Stimulated activated naive CD4-positive, alpha-beta T cell (primary cell): ENCODE data around the gene CRYGN.

Source experiments
- DNase-seq, 6 experiments: peaks; one replicate each; lab custom pipeline; 2025; lab: John Stamatoyannopoulos, UW

The CRYGN gene

DNA sequence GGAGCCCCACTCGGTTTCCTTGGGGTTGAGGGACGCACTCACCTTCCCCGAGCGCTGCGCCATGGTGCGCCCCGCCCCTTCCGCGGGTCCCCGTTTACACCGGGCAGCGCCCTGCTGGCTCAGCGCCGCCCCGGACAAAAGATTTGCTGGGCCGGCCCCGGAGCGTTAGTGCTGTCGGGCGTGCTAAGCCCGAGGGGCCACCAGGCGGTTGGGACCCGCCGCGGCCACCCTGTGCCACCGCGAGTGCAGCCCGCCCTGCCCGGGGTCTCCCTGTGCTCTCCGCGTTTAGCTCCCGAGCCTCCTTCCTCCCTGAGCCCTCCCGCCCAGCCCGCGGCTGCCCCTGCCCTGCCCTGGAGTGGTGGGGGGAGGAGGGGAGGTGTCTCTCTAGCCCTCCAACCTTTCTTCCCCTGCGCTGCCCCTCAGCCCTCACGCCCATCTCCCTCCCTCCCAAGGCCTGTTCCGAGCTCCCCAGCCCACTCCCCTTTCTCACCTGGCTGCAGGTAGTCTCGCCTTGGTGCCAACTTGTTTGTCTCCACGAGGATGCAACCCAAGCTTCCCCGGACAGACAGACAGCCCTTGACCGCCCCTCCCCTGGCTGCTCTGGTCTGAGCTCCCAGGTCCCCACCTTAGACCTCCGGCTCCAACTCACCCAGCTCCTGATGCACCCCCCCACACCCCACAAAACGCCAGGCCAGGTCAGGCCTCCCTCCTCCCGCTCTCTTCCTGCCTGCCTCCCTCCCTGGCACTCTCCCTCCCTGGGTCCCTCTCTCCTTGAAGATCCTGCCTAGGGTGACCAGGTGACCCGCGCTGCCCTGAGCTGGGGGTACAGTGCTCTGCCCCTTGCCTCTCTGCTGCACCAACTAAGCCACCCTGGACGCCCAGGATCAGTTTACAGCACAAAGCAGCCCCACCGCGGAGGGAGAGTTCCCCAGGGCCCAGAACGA lies at the start of gene CRYGN:
CRYGN (minus strand) TSS at position 287 of the 944 bp plus-strand sequence; CDS start at position 63, 224 bp downstream.
- DNase-seq: peak in 3 of 6 experiments; percentile 13 to 14 (median 14)

GRCh38 chr7:151489498-151489897 lies 49.6 kb upstream of the CRYGN start:
- no peak for DNase-seq

DNA sequence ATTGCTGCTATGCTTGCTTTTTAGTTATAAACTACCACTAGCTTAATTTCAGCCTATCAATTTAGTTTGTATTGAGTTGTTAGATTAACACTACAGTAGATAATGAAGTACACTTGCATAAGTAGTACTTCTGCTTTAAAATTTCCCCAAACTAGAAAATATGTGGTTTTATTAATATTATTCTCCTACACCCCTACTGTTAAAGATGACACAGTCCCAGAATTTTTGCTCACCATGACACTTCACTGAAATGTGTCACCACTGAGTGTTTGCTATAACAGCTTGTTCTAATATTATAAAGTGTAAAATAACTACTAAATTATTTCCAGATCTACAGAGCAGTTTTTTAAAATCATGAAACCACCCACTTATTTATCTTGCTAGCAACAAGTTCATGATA lies 48.2 kb upstream of the CRYGN start:
- DNase-seq: no peak

DNA sequence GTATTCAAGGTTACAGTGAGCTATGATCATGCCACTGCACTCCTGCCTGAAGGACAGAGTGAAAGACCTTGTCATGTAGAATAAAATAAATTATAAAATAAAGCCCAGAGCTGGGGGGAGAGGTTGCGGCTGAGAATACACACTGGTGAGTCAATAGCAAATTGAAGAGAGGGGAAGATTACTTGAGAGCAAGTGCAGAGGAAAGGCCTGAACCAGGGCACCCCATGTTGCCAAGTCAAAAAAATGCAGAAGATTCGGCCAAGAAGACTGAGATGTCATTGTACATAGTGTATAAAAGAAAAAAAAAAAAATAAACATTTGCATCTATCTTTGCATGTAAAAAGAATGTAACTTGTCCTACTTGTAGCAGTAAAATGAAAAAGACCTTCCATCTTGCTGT lies 47.3 kb upstream of the CRYGN start:
- no peak for DNase-seq

- DNase-seq: no peak
These were observed 46.1 kb upstream of the CRYGN start for GRCh38 chr7:151486074-151486473.

DNA sequence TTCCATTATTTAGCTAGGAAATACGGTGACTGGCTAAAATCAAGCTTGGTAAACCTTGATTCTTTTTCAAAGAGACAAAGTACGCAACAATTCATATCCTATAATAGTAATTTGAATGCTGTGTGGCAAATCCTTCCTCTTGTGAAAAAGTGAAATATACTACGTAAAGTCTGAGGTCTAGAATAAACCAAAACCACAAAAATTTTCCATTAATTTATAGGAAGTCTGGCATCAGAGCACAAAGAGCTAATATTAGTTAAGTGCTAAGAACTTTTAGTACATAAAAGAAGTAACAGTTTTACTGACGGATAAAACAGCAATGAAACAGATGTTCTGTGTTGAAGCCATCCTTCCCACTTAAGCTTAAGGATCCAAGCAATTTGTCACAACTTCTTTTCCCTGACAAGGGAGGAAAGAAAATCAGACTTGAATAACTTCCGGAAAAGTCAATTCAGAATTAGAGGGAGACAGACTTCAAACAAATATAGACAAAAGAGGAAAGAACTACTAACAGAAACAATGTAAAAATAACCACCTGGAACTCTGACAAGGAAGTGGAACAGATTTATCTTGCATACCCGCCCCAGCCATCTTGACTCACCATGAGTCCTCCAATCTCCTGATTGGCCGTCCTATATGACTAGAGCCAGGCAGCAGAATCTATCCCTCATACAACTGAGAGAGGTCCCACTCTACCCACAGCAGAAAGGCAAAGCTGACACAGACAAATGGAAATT lies 45.2 kb upstream of the CRYGN start:
- DNase-seq: no peak

- DNase-seq: no peak
These were observed 43.7 kb upstream of the CRYGN start for GRCh38 chr7:151483711-151483983.

DNA sequence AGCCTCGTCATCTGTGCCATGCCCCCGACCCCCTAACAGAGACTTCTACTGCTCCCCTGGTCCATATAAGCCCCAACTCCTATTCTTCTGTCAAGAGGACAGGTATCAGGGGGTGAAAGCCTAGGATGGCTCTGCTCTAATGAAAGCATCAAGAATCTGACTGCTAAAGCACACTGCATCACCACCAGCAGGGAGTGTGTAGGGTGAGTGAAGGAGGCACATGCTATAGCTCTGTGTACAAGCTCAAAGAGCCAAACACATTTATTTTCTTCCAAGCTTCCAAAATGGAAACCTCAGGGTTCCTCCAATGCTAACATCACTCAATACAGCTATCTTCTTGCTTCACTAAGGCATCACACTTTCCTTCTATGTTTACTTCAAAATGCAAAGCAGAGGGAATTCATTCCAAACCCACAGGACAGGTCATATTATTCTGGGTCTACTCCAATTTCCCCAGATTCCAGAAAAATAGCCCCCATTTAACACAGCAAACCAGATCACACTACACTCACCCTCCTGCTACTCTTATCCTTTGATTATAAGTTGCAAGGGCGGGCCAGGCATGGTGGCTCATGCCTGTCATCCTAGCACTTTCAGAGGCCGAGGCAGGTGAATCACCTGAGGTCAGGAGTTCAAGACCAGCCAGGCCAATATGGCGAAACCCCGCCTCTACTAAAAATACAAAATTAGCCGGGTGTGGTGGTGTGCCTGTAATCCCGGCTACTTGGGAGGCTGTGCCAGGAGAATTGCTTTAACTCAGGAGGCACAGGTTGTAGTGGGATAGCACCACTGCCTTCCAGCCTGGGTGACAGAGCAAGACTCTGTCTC lies 43.2 kb upstream of the CRYGN start:
- DNase-seq: no peak

GRCh38 chr7:151481650-151482505 lies 41.9 kb upstream of the CRYGN start:
- no peak for DNase-seq

DNA sequence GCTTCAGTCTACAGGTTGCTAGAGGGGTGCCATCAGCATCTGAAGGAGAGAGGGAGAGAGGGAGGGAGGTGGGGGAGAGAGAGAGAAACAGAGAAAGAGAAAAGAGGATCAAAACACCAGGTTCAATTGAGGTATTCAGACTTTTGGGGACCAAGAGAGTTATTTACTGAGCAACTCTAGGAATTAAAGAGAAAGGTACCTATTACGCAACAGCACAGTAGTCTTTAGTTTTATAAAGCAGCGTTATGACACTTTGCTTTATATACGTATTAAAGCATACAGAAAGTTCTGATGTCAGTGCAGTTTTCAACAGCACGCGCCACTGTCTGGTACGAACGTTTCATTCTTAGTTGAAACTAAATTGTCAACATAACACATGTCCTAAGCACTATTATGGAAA lies 37.9 kb upstream of the CRYGN start:
- no peak for DNase-seq

- no peak for DNase-seq
These were observed 32.9 kb upstream of the CRYGN start for GRCh38 chr7:151472644-151473380.

- DNase-seq: no peak
These were observed 30.8 kb upstream of the CRYGN start for GRCh38 chr7:151470711-151471110.

GRCh38 chr7:151469281-151469680 lies 29.3 kb upstream of the CRYGN start:
- no peak for DNase-seq

DNA sequence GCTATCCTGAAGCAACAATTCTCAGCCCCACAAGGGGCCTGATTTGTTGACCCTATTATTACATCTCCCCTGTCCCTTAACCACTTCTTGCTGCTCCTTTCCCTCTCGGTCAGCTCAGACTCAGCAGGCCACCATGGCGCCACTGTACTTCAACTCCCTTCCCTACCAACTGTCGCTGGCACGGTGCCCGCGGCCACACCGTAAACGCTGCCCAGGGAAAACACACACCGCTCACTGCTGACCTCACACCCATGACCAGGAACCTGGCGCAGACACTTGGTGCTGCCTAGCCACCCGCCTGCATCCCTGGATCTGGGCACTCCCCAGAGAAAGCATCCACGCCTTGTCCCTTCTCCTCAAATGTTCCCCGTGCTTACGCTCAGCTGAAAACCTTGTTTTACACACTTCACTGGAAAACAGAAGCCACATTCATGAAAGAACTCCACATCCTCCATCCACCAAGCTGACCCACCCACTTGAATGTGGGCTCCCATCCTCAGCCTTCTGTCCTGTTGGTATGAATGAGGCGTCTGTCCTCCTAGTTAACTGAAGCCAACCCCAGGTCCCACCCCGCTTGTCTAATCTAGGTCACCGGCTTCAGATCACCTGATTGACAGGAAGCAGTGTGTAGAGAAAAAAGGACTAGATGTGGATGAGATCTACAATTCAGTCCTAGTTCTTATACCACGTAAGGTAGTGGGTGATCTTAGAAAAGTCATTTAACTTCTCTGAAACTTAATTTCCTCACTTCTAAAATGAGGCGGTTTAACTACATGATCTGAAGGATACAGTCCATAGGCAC lies 28.5 kb upstream of the CRYGN start:
- no peak for DNase-seq

GRCh38 chr7:151465169-151465568 lies 25.2 kb upstream of the CRYGN start:
- DNase-seq: no peak

DNA sequence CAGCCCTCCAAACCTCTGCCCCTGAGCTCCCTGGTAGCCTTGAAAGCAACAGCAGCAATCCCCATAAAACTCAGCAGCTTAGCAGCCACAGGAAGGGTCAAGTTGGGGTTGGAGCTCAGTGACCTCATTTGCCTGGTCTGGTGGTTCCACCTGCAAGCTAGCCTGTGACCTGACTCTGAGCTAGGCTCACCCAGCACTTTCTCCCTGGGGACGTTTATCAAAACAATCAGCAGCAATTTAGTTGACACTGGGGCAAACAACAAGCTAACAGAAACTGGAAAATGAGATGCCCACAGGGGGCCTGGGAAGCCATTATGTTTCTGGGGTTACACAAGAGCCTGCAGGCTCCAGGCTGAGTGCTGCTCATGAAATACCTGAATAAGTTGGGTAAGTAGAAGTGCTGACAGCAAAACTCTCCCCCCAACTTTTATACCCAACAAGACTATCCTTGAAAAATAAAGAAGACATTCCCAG lies 22.4 kb upstream of the CRYGN start:
- DNase-seq: no peak

GRCh38 chr7:151461942-151462230 lies 21.9 kb upstream of the CRYGN start:
- DNase-seq: no peak

DNA sequence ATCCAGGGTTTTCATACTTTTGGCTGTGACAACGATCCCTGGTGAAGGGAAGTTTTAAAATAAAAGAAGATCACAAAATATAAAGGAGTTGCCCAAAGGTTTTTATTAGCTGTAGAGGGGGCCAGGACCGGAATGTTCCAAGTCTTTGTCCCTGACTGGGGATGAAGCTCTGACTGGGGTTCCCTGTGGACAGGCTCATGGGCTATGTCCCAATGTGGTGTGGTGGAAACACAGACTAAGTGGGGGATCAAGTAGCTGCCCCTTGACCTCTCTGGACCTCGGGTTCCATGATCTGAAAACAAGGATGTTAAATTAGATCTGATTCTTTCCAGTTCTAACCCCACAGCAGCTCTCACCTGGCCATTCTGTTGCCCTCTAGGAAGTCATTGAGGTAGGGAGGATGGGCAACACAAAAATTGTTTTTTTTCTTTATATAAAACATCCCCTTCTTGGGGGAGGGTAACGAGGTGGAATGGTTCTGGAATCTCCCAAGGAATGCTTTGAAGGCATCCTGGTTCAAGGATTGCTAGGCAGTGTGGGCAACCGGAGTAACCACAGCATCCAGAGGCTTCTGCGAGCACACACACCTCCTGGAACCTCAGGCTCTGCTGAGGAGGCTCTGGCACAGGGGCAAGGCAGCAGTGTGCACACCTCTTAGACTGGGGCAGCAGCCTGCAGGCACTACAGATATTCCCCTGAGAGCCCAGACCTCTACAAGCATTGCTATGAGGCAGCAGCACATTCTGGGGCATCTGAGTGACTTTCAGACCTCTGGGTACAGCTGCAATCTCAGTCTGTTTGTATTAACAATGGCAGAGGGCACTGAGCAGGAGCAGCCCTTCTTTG lies 21.4 kb upstream of the CRYGN start:
- no peak for DNase-seq

GRCh38 chr7:151460474-151460855 lies 20.5 kb upstream of the CRYGN start:
- DNase-seq: no peak
